G401.6 (cell line): Measurements from ENCODE around the gene INKA2.
"Not testable (repeated sequence)": the region's sequence is repeated elsewhere in the genome, so short reads cannot be mapped to it uniquely, and the experiment has no call there.

Experiments
- FAIRE-seq: peaks from 2 replicates; lab custom pipeline; 2012; peaks lifted over from hg19 to GRCh38; lab: Jason Lieb, UNC

The INKA2 gene

GRCh38 chr1:111749628-111750027 is 10.4 kb upstream of the INKA2 start:
- FAIRE-seq: no peak

GRCh38 chr1:111747947-111748346 is 8.8 kb upstream of the INKA2 start:
- no peak for FAIRE-seq

GRCh38 chr1:111747282-111747734 is 8.1 kb upstream of the INKA2 start:
- FAIRE-seq: peak; percentile 66

GRCh38 chr1:111746614-111746999 is 7.4 kb upstream of the INKA2 start:
- no peak for FAIRE-seq

- FAIRE-seq: no peak
These were observed 6.7 kb upstream of the INKA2 start for GRCh38 chr1:111745675-111746613.

- no peak for FAIRE-seq
These were observed 4.5 kb upstream of the INKA2 start for GRCh38 chr1:111743679-111744101.

GRCh38 chr1:111742938-111743549 is 3.8 kb upstream of the INKA2 start:
- FAIRE-seq: no peak

GRCh38 chr1:111742292-111742691 is 3.1 kb upstream of the INKA2 start:
- not testable (repeated sequence) for FAIRE-seq

- no peak for FAIRE-seq
These were observed 950 bp upstream of the INKA2 start for GRCh38 chr1:111739925-111740765.

- no peak for FAIRE-seq
These were observed 580 bp downstream of the INKA2 start for GRCh38 chr1:111738436-111739193.

- no peak for FAIRE-seq
These were observed 1.1 kb downstream of the INKA2 start for GRCh38 chr1:111738133-111738435.

- no peak for FAIRE-seq
These were observed 1.7 kb downstream of the INKA2 start for GRCh38 chr1:111737216-111738132.

- FAIRE-seq: no peak
These were observed 2.5 kb downstream of the INKA2 start for GRCh38 chr1:111736548-111737215.

- FAIRE-seq: no peak
These were observed 3.2 kb downstream of the INKA2 start for GRCh38 chr1:111735858-111736544.

GRCh38 chr1:111735321-111735720 is 3.9 kb downstream of the INKA2 start:
- no peak for FAIRE-seq

GRCh38 chr1:111734856-111735255 is 4.3 kb downstream of the INKA2 start:
- FAIRE-seq: no peak

GRCh38 chr1:111734426-111734825 is 4.8 kb downstream of the INKA2 start:
- no peak for FAIRE-seq

- no peak for FAIRE-seq
These were observed 5.2 kb downstream of the INKA2 start for GRCh38 chr1:111733992-111734341.

GRCh38 chr1:111733183-111733991 is 5.8 kb downstream of the INKA2 start:
- no peak for FAIRE-seq
